OCI-LY3 (cell line): ENCODE data around the gene SLC24A4.

ENCODE experiments used
- H2AFZ ChIP-seq: fragments of 200-600, 300-600 bp; shearing (Covaris generic); 2 replicates; pipeline ENCODE4 v1.6.0; 2014; ENCODE audit warnings: antibody characterized with exemption, low read depth, low read length
- H3K27ac ChIP-seq: fragments of 200-600, 300-600 bp; sonication (generic); 2 replicates; pipeline ENCODE4 v1.5.1; 2014; ENCODE audit warnings: mild to moderate bottlenecking, low read length, moderate library complexity, mixed read lengths
- H3K27me3 ChIP-seq: fragments of 200-600, 300-600 bp; sonication (generic); 2 replicates; pipeline ENCODE4 v1.6.1; 2014; ENCODE audit warnings: low read depth, low read length, mixed read lengths
- H3K36me3 ChIP-seq: fragments of 200-600, 300-600 bp; sonication (generic); replicated peaks from 2 replicates; pipeline ENCODE3; 2014; ENCODE audit warnings: low read depth, low read length, mixed read lengths
- H3K4me1 ChIP-seq: fragments of 300-600, 200-600 bp; sonication (generic); 2 replicates; pipeline ENCODE4 v1.6.1; 2014; ENCODE audit warnings: low read length, mixed read lengths
- H3K4me2 ChIP-seq: fragments of 200-600, 300-600 bp; sonication (generic); 2 replicates; pipeline ENCODE4 v1.6.1; 2014; ENCODE audit warnings: low read length, mixed read lengths
- H3K4me3 ChIP-seq: fragments of 300-600, 200-600 bp; sonication (generic); 2 replicates; pipeline ENCODE4 v1.5.1; 2014; ENCODE audit warnings: antibody characterized with exemption, mild to moderate bottlenecking, low read length, moderate library complexity
- H3K79me2 ChIP-seq: fragments of 300-600, 200-600 bp; shearing (Covaris generic); 2 replicates; pipeline ENCODE4 v1.6.1; 2014; ENCODE audit warnings: mild to moderate bottlenecking, low read length, mixed read lengths
- H3K9ac ChIP-seq: fragments of 300-600, 200-600 bp; shearing (Covaris generic); 2 replicates; pipeline ENCODE4 v1.6.0; 2014; ENCODE audit warnings: mild to moderate bottlenecking, low read length, moderate library complexity
- H3K9me3 ChIP-seq: fragments of 200-600, 300-600 bp; shearing (Covaris generic); 2 replicates; pipeline ENCODE4 v1.6.1; 2014; ENCODE audit warnings: low read length, mixed read lengths; ENCODE audit not compliant: insufficient read depth
- H4K20me1 ChIP-seq: fragments of 200-600, 300-600 bp; sonication (generic); 2 replicates; pipeline ENCODE4 v1.6.1; 2016; ENCODE audit warnings: low read length, mixed read lengths; ENCODE audit not compliant: insufficient read depth
- CTCF ChIP-seq: fragments of 200-600, 300-600 bp; sonication (generic); IDR thresholded peaks from 2 replicates; pipeline ENCODE4 v1.5.1; 2014; ENCODE audit warnings: antibody characterized with exemption, low read length, low read depth
- EZH2phosphoT487 ChIP-seq: fragments of 200-600 bp; shearing (Covaris generic); IDR thresholded peaks from 2 replicates; pipeline ENCODE4 v1.6.1; 2018; ENCODE audit warnings: antibody characterized with exemption, mixed run types, low read depth

SLC24A4 gene

GRCh38 chr14:92464716-92465115 is 141.8 kb downstream of the SLC24A4 start:
- 0 out of 2 replicates have a peak, but pooled peaks cover 6% of the 10 kb centered on the region for H3K9me3 ChIP-seq

GRCh38 chr14:92465353-92466055 is 142.5 kb downstream of the SLC24A4 start:
- H3K4me2 ChIP-seq: no peak overlapping the region
- H3K4me3 ChIP-seq: no peak overlapping the region
- no peak overlapping the region for H3K27ac ChIP-seq
- H3K9me3 ChIP-seq: 0 out of 2 replicates have a peak, but pooled peaks cover 6% of the 10 kb centered on the region
- H2AFZ ChIP-seq: no peak overlapping the region
- H3K27me3 ChIP-seq: peaks cover 3% of the 10 kb centered on the region
- no peaks in the 10 kb centered on the region for H3K79me2 ChIP-seq
- H3K4me1 ChIP-seq: peaks cover 13% of the 10 kb centered on the region
- no peaks in the 10 kb centered on the region for H4K20me1 ChIP-seq
- no peak for TF ChIP-seq EZH2phosphoT487
- TF ChIP-seq CTCF: no peak
- H3K36me3 ChIP-seq: no peaks in the 10 kb centered on the region
- H3K9ac ChIP-seq: no peak overlapping the region

More at GRCh38 chr14:92464716-92465115, 141.8 kb downstream of the SLC24A4 start:
- H2AFZ ChIP-seq: no peak overlapping the region
- H3K79me2 ChIP-seq: no peaks in the 10 kb centered on the region
- H3K27me3 ChIP-seq: peaks cover 3% of the 10 kb centered on the region; the same call in 1 of the 2 replicates
- no peak overlapping the region for H3K4me3 ChIP-seq
- H3K27ac ChIP-seq: no peak overlapping the region
- TF ChIP-seq CTCF (no peak), EZH2phosphoT487 (no peak)
- H3K36me3 ChIP-seq: no peaks in the 10 kb centered on the region
- H3K4me2 ChIP-seq: no peak overlapping the region
- no peak overlapping the region for H3K9ac ChIP-seq
- no peaks in the 10 kb centered on the region for H4K20me1 ChIP-seq
- peaks cover 14% of the 10 kb centered on the region for H3K4me1 ChIP-seq

- no peaks in the 10 kb centered on the region for H3K79me2 ChIP-seq
- 0 out of 2 replicates have a peak, but pooled peaks cover 6% of the 10 kb centered on the region for H3K9me3 ChIP-seq
- H3K36me3 ChIP-seq: no peaks in the 10 kb centered on the region
- peaks cover 7% of the 10 kb centered on the region for H3K27me3 ChIP-seq
- H3K4me2 ChIP-seq: no peak overlapping the region
- no peak for TF ChIP-seq CTCF
- no peak for TF ChIP-seq EZH2phosphoT487
- no peaks in the 10 kb centered on the region for H4K20me1 ChIP-seq
- H3K4me1 ChIP-seq: peaks cover 7% of the 10 kb centered on the region
- H3K9ac ChIP-seq: no peak overlapping the region
- H2AFZ ChIP-seq: no peak overlapping the region
- no peak overlapping the region for H3K4me3 ChIP-seq
- H3K27ac ChIP-seq: no peak overlapping the region
Observed at GRCh38 chr14:92466059-92466458, 143.1 kb downstream of the SLC24A4 start.

GRCh38 chr14:92469515-92469914 is 146.6 kb downstream of the SLC24A4 start:
- Histone ChIP-seq H3K4me1 (no peaks in the 10 kb centered on the region), H3K4me2 (no peak overlapping the region), H3K9me3 (0 out of 2 replicates have a peak, but pooled peaks cover 6% of the 10 kb centered on the region), H3K4me3 (no peak overlapping the region), H3K27me3 (peaks cover 12% of the 10 kb centered on the region; the same call in 1 of the 2 replicates), H2AFZ (no peak overlapping the region), H3K9ac (no peak overlapping the region), H3K27ac (no peak overlapping the region), H4K20me1 (no peaks in the 10 kb centered on the region), H3K36me3 (no peaks in the 10 kb centered on the region), H3K79me2 (no peaks in the 10 kb centered on the region)
- TF ChIP-seq CTCF (no peak), EZH2phosphoT487 (no peak)
